PFSK-1 (cell line): ENCODE measurements around the gene AGPAT3.

Experiments
- FOXP2 ChIP-seq: optimal IDR thresholded peaks from 2 replicates; pipeline ENCODE3; 2011; ENCODE audit warnings: borderline replicate concordance, control low read depth, inconsistent platforms; ENCODE audit not compliant: insufficient read depth; ENCODE audit errors: extremely low read length, extremely low read depth
- POLR2AphosphoS5 ChIP-seq: IDR thresholded peaks from 2 replicates; pipeline ENCODE4 v1.6.1; 2012; ENCODE audit warnings: low read depth, mild to moderate bottlenecking, control low read depth, low read length, moderate library complexity
- SIN3A ChIP-seq: IDR thresholded peaks from 2 replicates; pipeline ENCODE4 v1.6.1; 2012; ENCODE audit warnings: mild to moderate bottlenecking, low read length, moderate library complexity, borderline replicate concordance; ENCODE audit not compliant: insufficient read depth
- TAF1 ChIP-seq: IDR thresholded peaks from 2 replicates; pipeline ENCODE4 v1.6.1; 2012; ENCODE audit warnings: low read length, control low read depth, borderline replicate concordance; ENCODE audit not compliant: insufficient read depth
- TF ChIP-seq, protein P1 (sequence below), 2 experiments: IDR thresholded peaks; 2 replicates each; pipeline versions ENCODE4 v1.6.1 to v1.8.0; 2011 to 2012; ENCODE audit warnings: low read depth in 2 of 2, low read length in 2 of 2, control low read depth in 1 of 2, inconsistent platforms in 1 of 2, mild to moderate bottlenecking in 1 of 2, moderate library complexity in 1 of 2; ENCODE audit not compliant: insufficient read depth in 1 of 2

AGPAT3 gene

DNA sequence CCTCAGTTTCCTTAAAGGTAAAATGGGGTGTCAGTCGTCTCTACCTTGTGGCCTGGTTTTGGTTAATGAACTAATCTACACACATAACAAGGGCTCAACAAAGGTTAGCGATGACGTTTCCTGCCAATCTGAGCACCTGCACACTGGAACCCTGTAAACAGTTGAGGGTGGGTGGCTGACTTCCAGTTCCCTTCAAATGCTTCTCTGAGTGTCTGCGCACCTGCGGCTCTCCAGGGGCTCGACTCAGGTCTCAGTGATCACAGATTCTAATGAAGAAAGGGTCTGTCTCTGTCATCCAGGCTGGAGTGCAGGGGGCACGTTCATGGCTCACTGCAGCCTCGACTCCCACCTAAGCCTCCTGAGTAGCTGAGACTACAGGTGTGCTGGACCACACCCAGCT is 3.3 kb upstream of the AGPAT3 start:
- TF ChIP-seq, protein P1, sequence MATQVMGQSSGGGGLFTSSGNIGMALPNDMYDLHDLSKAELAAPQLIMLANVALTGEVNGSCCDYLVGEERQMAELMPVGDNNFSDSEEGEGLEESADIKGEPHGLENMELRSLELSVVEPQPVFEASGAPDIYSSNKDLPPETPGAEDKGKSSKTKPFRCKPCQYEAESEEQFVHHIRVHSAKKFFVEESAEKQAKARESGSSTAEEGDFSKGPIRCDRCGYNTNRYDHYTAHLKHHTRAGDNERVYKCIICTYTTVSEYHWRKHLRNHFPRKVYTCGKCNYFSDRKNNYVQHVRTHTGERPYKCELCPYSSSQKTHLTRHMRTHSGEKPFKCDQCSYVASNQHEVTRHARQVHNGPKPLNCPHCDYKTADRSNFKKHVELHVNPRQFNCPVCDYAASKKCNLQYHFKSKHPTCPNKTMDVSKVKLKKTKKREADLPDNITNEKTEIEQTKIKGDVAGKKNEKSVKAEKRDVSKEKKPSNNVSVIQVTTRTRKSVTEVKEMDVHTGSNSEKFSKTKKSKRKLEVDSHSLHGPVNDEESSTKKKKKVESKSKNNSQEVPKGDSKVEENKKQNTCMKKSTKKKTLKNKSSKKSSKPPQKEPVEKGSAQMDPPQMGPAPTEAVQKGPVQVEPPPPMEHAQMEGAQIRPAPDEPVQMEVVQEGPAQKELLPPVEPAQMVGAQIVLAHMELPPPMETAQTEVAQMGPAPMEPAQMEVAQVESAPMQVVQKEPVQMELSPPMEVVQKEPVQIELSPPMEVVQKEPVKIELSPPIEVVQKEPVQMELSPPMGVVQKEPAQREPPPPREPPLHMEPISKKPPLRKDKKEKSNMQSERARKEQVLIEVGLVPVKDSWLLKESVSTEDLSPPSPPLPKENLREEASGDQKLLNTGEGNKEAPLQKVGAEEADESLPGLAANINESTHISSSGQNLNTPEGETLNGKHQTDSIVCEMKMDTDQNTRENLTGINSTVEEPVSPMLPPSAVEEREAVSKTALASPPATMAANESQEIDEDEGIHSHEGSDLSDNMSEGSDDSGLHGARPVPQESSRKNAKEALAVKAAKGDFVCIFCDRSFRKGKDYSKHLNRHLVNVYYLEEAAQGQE (IDR thresholded peaks at IDR 0.05; ENCODE audit: insufficient read depth in 1 of 2, low read depth in 2 of 2, low read length in 2 of 2) = no peak
- TF ChIP-seq FOXP2 (no peak), TAF1 (no peak), SIN3A (no peak), POLR2AphosphoS5 (no peak)

DNA sequence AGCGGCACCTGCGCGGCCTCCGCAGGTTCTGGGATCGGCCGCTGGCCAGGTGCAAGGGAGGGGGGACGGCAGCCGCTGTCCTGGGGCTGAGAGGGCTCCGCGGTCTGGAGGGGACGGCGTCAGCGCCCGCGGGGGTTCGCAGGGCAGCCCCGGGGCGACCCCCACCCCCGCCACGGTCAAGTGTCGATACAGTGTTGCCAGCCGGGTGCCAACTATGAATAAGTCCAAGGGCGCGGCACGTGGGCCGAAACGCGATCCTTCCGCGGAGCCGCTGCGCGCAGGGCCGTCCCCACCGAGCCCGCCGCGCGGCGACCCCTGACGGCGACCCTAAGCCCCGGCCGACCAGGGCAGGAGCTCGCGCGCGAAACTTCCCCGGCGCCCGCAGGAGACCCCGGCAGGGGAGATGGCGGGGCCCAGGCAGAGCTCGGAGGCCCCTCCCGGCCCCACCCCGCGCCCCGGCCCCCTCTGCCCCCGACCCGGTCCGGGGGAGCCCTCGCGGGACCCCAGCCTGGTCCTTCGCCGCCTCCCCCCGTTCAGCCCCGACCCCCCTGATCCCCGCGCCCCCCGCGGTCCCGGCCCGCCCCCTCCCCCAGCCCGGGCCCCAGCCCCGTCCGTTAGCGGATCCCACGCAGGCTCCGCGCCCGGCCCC is 586 bp upstream of the AGPAT3 start:
- TF ChIP-seq POLR2AphosphoS5 (no peak), FOXP2 (no peak)

DNA sequence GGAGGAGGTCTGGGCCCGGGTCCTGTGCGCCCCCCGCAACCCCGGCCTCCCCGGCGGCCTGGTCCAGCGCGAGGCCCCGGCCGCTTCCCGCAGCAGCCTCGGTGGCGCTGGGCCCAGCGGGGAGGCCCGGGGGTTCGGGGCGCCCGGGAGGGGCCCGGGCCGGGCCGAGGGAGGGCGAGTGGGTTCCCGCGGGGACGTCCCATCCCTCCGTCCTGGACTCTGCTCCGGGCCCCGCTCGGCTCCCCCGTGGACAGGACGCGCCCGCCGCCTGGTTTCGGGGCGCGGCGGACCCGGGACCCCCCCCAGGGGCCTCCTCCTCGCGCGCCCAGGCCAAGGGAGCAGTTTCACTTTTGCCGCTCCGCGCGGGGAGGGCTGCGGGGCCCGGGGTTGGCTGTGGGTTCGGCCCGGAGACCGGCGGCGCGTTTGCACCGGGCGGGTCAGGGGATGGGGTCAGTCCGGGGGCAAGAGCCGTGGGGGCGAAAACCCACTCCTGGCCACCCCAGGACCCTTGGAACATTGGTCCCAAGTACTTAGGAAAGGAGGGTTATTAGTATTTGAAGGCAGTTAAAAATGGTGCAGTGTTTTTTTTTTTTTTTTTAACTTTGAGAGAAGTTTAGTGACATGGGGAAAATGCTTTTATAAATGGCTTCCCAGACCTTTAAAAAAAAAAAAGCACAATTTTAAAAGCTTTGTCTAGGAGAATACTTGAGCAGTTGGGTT is 677 bp downstream of the AGPAT3 start:
- TF ChIP-seq TAF1 (0 out of 2 replicates have a peak, but pooled peaks have one; percentile 39), POLR2AphosphoS5 (no peak)
- TF ChIP-seq, protein P1 (IDR thresholded peaks at IDR 0.05; ENCODE audit: insufficient read depth in 1 of 2, low read depth in 2 of 2, low read length in 2 of 2) = no peak

DNA sequence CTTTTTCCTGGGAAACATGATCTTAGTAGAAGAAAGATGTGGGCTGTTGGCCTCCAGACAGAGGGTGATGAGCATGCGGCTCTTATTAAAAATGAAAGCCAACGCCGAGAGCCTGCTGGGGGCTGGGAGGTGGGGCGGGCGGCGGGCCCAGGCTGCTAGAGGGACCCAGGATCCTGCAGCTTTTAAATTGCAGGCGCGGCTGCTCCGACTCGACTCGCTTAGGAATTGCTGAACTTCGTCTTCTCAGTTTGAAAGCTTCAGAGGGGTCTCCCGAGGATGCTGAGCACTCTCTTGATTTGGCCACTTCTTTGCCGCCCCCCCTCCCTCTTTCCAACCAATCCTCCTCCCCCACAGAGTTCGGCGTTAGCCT is 1.2 kb downstream of the AGPAT3 start:
- no peak for TF ChIP-seq SIN3A
- TF ChIP-seq FOXP2 = no peak
- TF ChIP-seq, protein P1 (IDR thresholded peaks at IDR 0.05; ENCODE audit: insufficient read depth in 1 of 2, low read depth in 2 of 2, low read length in 2 of 2) = no peak
- TF ChIP-seq POLR2AphosphoS5 = no peak
- TF ChIP-seq TAF1 = peak; percentile 53; the same call in 1 of the 2 replicates

- TF ChIP-seq FOXP2 (no peak), TAF1 (no peak), SIN3A (no peak), POLR2AphosphoS5 (no peak)
- TF ChIP-seq, protein P1 (IDR thresholded peaks at IDR 0.05; ENCODE audit: insufficient read depth in 1 of 2, low read depth in 2 of 2, low read length in 2 of 2) = no peak
Observed at GRCh38 chr21:43866659-43867331, 1.8 kb downstream of the AGPAT3 start.
